CMK (cell line): ENCODE results near the gene STRN4.
"Not testable (repeated sequence)": the region's sequence is repeated elsewhere in the genome, so short reads cannot be mapped to it uniquely, and the experiment has no call there.

Source experiments
- DNase-seq: peaks from one replicate; pipeline ENCODE4 v3.0.0-alpha.2; 2010; ENCODE audit warnings: low read depth

The STRN4 gene, protein sequence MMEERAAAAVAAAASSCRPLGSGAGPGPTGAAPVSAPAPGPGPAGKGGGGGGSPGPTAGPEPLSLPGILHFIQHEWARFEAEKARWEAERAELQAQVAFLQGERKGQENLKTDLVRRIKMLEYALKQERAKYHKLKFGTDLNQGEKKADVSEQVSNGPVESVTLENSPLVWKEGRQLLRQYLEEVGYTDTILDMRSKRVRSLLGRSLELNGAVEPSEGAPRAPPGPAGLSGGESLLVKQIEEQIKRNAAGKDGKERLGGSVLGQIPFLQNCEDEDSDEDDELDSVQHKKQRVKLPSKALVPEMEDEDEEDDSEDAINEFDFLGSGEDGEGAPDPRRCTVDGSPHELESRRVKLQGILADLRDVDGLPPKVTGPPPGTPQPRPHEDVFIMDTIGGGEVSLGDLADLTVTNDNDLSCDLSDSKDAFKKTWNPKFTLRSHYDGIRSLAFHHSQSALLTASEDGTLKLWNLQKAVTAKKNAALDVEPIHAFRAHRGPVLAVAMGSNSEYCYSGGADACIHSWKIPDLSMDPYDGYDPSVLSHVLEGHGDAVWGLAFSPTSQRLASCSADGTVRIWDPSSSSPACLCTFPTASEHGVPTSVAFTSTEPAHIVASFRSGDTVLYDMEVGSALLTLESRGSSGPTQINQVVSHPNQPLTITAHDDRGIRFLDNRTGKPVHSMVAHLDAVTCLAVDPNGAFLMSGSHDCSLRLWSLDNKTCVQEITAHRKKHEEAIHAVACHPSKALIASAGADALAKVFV

DNA sequence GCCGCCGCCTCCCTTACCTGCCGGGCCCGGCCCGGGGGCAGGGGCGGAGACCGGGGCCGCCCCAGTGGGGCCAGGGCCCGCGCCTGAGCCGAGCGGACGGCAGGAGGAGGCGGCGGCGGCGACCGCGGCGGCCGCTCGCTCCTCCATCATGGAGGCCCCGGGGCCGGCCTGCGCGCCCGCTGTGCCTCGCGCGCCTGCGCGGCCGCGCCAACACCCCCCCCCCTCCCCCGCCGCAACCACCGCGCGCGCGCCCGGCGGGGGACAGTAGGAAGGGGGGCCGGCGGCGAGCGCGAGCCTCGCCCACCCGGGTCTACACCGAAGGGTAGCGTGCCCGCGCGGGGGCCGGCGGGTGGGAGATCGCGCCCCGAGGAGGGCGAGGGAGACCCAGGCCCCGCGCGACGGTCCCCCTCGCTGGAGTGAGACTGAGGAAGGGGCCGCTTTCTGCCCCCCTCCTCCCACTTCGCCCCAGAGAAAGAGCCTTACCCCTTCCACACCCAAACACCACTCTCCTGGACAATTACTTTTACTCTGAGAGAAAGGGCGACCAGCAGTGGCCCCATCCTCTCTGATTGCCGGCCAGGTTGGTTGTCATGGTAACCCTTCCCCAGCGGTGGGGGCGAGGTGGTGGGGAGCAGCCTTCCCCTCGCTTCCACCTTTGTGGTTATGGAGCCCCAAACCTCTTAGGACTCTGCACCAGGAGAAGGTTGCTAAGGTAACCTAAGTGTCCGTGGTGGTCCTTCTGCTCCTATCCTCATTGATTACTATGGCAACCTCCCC, at the start of gene STRN4:
TSS of gene STRN4 (minus strand) at position 170 of the 777 bp plus-strand sequence. CDS start at position 150, 20 bp downstream.
- DNase-seq: no peak

- peak; percentile 37 for DNase-seq
Observed at GRCh38 chr19:46791944-46792343, 45.7 kb upstream of the STRN4 start.

DNA sequence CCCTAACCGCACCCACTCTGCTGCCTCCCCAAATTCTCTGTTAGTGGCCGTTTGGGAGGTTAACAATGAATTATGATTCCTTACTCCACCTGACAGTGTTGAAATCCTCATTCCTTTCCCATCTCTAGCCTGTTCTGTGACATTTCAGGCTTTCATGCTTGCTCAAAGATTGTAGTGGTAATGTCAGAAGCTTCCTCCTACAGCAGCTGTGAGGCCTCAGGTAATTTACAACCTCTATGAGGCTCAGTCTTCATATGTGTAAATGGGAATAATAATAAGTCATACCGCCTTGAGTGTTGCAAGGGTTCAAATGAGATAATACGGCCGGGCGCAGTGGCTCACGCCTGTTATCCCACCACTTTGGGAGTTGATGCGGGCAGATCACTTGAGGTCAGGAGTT, 43.1 kb upstream of the STRN4 start:
- DNase-seq: no peak

- DNase-seq: no peak
Observed at GRCh38 chr19:46788968-46789338, 42.7 kb upstream of the STRN4 start.

DNA sequence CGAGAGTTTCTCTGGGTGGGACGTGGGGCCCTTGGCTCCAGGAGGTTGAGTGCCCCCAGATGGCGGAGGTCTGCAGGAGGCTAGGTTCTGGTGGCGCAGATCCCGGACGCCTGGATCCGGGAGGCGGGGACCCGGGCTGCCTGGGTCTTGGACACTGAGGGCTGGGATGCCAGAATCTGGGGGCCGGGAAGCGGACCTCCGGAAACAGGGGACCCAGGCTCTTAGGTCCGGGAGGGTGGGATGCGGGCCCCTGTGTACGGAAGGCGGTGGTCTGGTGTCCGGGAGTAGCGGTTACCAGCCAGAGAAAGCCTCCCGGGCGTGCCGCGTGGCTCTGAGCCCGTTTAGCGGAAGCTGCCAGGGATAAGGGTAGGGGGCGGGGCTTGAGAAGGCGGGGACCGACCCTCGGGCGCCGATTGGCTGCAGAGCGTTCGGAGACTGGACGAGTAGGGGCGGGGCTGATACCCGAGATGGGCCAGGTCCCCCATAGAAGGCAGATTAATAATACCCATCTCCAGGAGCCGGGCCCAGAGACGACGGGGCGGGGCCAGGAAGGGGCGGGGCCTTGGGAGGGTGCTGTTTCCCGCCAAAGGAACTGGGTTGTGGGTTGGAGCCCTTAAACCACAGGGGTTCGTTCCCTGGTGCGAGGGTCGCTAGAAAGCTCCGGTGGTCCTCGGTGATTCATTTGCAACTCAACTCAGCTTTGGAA, 42.2 kb upstream of the STRN4 start, which contains the start of gene SLC1A5:
TSS of gene SLC1A5 (minus strand) at position 333 of the 706 bp plus-strand sequence. CDS start 629 bp downstream, outside the sequence.
- peak; percentile 99 for DNase-seq

GRCh38 chr19:46787331-46788261, 41.3 kb upstream of the STRN4 start:
- DNase-seq: no peak

DNA sequence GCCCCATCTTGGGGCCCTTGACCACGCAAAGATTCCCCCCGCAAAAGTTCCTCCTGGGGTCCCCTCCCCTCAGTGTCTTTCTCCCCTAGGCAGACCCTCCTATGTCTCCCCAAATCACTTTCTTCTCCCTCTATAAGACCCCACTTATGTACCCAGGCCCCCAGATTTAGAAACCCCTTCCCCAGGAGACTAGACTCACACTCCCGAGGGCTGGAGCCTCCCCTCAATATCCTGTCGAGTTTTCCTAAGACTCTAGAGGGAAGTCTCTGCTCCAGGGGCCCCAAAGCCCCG, 40.7 kb upstream of the STRN4 start:
- no peak for DNase-seq

DNA sequence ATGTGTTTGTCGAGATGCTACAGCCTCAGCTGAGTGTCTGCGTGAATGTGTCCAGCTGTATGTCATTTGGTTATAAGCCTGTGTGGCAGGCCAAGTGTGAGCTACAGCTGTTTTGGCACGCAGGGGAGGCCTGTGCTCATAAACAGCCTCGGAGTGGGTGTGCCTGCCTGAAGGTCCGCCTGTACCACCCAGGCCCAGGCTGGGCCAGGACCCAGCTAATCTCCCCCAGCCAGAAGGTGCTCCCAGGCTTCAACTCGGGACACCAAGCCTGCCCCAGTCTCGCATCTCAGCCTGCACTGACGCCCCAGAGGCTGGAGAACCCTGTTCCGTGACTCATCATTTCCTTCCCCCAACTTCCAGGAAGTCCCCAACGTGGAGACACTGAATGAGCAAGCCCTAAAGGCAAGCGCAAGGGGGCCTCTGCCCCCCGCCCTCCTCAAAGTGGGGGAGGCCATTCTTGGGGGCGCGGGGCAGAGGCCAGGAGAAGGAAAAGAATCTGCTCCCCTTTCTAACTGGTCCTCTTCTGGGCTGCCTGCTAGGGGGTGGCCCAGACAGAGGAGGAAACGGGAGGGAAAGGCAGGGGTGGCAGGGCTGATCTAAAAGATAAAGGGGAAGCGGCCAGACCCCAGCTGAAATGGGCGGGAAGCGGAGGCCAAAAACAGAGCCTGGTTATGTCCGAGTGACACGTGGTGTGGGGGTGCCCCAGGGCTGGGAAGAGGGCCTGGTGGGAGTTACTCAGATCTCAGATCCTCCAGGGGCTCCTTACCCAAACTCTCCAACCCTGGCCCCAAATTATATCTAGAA, 40.2 kb upstream of the STRN4 start:
- peak; percentile 93 for DNase-seq

- DNase-seq: no peak
Observed at GRCh38 chr19:46785980-46786235, 39.7 kb upstream of the STRN4 start.

GRCh38 chr19:46785054-46785979, 39.1 kb upstream of the STRN4 start:
- DNase-seq: no peak

- peak; percentile 92 for DNase-seq
Observed at GRCh38 chr19:46784262-46785053, 38.2 kb upstream of the STRN4 start.

GRCh38 chr19:46783670-46784069, 37.4 kb upstream of the STRN4 start:
- DNase-seq: no peak

GRCh38 chr19:46782355-46783019, 36.2 kb upstream of the STRN4 start:
- DNase-seq: no peak

GRCh38 chr19:46777956-46778645, 31.9 kb upstream of the STRN4 start:
- not testable (repeated sequence) for DNase-seq

DNA sequence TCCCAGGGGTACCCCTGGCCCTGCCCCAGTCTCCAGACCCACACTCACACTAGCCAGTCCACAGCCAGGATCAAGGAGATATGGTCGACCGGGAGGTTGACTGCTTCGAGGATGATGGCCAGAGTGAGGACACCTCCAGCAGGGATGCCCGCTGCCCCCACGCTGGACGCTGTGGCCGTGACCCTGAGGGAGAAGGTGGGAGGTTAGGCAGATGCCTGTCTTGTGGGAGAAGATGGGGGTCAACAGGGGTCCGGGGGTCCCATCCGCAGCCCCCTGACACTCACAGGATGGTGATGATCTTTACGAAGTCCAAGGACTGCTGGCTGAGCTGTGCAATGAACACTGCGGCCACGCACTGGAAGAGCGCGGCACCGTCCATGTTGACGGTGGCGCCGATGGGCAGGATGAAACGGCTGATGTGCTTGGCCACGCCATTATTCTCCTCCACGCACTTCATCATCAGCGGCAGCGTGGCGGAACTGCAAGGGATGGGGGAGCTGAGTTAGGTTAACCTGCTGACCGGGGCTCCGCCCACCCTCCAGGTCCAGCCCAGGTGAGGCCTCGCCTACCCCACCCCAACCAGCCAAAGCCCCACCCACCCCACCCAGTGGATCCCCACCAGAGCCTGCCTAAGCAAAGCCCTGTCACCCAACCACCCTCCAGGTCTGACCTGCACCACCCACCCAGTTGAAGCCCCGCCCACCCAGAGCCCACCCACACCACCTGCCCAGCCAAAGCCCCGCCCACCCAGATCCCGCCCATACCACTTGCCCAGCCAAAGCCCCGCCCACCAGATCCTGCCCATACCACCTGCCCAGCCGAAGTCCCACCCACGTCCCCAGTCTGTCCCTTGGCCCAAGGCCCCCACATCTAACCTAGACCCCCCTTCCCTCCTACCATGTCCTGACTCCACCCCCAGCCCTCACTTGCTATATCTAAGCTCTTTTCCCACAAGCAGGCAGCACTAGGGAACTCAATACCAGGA, 31.0 kb upstream of the STRN4 start:
- DNase-seq: no peak
